Middle frontal gyrus (tissue), 1 donor: ENCODE measurements around the gene IL17RB.

Source experiments
- DNase-seq: peaks from one replicate; pipeline ENCODE4 v3.0.0-alpha.2; 2015; ENCODE audit warnings: low spot score; ENCODE audit errors: extremely low spot score

IL17RB gene

DNA sequence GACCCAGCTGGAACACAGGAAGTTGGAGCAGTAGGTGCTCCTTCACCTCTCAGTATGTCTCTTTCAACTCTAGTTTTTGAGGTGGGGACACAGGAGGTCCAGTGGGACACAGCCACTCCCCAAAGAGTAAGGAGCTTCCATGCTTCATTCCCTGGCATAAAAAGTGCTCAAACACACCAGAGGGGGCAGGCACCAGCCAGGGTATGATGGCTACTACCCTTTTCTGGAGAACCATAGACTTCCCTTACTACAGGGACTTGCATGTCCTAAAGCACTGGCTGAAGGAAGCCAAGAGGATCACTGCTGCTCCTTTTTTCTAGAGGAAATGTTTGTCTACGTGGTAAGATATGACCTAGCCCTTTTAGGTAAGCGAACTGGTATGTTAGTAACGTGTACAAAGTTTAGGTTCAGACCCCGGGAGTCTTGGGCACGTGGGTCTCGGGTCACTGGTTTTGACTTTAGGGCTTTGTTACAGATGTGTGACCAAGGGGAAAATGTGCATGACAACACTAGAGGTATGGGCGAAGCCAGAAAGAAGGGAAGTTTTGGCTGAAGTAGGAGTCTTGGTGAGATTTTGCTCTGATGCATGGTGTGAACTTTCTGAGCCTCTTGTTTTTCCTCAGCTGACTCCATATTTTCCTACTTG lies 11.9 kb downstream of the IL17RB start:
- DNase-seq, result no peak

DNA sequence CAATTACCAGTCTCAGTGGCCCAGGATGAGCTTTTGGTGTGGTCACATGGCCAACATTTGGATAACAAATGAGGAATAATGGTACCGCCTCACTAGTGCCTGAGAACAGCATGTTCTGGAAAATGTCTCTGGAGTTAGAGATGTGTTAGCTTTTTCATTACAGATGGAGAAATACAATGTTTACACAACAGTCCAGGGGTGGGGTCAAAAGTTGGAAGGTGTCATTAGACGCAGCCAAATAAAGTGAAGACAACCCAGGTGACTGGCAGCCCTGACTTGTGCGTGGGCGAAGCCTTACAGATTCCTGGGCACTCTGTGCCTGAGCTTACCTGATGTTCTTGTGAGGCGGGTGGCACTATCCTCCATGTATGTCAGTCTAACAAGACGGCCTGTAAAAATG lies 12.8 kb downstream of the IL17RB start:
- DNase-seq, result no peak

DNA sequence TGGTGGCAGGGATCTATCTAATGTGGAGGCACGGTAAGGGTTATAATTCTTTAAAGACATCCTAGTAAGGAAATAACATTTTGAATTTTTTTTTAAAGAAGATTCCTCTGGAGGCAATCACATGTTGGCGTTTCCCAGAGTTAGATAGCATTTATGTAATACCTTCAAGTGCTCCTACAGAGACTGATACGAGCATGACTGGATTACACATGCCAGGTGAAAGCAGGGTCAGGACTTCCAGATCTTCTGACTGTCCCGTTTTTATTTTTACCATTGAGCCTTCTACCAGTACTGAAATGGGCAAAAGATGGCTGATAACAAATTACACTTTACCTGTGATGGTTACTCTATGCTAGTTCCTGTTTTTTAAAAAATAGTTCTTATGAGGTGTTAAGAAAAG lies 13.8 kb downstream of the IL17RB start:
- DNase-seq, result no peak

DNA sequence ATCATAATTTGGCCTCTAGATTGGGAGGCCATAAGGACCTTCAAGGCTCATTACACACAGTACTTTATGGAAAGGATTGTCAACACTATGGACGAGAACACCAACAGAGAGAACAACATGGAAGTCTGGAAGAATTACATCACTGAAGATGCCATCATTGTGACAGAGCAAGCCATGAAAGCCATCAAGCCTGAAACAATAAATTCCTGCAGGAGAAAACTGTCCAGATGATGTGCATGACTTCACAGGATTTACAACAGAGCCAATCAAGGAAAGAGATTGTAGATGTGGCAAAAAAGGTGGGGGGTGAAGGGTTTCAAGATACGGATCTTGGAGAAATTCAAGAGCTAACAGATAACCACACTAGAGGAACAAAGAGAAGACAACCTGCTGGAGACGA lies 15.9 kb downstream of the IL17RB start:
- DNase-seq, result no peak

DNA sequence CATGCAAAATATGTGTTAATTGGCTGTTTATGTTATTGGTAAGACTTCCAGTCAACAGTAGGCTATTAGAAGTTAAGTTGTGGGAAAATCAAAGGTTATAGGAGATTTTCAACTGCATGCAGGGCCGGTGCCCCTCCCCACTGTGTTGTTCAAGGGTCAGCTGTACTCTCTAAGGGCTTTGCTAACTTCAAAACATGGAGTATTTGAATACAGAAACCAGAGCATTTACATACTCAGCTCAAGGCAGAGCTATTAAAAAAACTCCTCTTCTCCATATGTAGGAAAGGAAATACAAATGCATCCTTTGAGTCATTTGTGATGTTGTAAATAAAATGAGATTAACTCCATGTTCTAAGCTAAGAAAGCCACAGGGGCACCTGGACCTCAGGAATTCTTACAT lies 16.8 kb downstream of the IL17RB start:
- DNase-seq, result no peak

DNA sequence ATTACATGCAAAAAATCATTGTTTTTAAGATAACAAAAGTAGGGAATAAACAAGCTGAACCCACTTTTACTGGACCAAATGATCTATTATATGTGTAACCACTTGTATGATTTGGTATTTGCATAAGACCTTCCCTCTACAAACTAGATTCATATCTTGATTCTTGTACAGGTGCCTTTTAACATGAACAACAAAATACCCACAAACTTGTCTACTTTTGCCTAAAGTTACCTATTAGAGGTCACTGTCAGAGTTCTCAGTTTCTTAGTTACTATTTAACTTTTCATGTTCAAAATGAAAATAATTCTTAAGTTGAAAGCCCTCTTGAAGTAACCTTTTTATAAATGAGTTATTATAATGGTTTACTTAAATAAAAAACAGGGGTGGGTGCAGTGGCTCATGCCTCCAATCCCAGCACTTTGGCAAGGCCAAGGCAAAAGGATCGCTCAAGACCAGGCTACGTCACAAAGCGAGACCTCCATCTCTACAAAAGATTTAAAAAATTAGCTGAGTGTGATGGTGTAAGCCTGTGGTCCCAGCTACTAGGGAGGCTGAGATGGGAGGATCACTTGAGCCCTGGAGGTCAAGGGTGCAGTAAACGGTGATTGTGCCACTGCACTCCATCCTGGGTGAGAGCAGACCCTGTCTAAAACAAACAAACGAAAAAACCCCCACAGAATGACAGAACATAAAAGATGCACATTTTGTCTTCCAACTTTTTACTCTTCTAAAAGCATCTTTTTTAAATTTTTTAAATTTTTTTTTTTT lies 19.5 kb downstream of the IL17RB start:
- DNase-seq, result no peak

DNA sequence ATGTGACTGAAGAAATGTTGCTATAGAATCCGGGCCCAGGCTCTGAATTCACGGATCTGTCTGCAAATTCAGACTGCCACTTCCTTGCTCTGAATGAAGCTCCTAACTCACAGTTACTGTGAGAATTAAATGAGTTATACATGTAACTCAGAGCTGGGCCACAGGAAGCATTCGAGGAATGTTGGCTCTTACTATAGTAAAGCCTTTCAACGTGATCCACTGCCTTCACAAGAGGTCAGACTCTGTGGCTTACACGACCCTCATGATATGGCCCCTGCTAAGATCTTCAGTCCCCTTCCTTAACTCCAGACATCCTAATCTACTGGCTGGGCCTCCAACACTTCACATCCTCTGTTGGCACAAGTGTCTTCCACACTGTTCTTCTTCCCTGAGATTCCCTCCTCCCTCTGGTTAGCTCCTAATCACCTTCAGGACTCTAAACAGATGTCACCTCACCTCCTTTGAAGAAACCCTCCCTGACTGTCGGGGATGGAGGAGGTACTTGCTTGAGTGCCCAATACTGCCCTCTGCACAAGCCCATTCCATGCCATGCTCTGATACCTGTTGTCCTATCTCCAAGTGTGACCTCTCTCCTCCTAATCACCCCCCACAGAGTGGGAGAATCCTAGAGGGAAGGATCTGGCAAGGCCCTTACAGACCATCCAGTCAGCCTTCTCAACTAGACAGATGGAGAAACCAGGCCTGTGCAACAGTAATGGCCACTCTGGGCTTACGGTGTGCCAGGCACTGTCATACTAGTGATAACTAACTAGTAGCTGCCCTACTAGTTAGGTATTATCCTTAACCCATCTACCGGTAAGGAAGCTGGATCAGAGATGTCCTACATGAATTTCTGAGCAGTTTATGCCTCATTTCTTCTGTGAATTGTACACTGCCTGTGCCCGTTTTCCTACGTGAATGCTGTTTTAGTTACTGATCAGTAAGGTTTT lies 34.3 kb downstream of the IL17RB start:
- no peak for DNase-seq

DNA sequence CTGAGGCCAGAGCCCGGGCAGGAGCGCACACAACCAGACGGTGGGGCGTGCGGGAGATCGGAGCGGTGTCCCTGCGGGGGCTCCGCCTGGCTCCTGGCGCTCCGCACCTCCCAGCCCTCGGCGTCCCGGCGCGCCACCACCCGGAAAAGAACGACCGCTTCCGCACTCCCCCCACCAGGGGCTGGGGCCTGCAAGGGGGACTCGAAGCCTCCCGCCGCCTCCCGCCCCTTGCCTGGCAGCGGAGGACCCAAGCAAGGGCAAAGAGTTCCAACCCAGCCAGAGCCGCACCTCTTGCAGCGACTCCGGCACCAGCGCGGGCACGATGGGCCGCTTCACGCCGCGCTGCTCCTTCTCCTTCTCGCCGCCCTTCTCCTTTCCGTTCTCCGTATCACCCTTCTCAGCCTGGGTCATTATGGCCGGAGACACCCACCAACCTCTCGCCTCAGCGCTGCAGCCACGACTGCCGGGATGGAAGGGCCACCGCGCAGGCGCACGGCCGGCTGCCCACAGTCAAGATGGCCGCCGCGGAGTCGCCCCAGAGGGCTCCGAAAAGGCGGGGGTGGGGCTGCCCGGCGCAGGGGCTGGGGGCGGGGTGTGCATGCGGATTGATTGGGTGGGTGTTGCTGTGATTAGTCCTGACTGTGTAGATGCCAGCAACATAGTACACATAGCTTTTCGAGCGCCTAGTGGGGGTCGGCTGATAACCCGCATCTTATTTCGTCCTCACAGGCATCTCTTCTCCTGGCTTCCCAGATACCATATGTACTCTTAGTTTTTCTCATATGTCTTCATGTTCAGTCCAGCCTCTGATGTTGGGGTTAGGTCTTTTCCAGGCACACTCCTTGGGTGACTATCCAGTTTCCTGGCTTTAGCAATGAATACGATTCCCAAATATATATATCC lies 35.6 kb downstream of the IL17RB start, which contains the start of gene ACTR8:
TSS of gene ACTR8 (minus strand) at position 462 of the 903 bp plus-strand sequence. CDS start at position 411, 51 bp downstream.
- DNase-seq, result peak; percentile 62

DNA sequence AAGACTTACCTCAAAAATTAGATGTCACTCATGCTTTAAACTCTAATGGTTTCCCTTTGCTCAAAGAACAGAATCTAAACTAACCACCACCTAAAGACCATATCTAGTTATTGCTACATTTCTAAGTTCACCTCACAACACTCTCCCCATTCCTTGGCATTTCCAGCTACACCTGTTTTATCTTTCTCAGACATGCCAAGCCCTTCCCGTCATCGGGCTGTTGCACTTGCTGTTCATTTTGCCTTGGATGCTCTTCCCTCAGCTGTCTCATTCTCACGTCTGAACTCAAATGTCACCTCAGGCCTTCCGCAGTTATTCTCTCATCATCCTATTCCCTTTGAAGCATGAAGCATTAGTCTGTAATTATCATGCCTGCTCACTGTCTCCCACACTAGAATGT lies 36.6 kb downstream of the IL17RB start:
- no peak for DNase-seq

DNA sequence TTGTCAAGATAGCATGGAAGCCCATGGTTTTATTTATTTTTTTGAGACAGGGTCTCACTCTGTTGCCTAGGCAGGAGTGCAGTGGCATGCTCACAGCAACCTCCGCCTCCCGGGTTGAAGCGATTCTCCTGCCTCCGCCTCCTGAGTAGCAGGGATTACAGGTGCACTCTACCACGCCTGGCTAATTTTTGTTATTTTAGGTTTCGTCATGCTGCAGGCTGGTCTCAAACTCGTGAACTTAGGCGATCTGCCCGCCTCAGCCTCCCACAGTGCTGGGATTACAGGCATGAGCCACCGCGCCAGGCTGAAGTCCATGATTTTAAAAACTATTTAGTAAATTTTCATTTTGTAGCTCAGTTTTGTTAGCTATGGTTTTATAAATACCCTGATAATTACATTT lies 38.3 kb downstream of the IL17RB start:
- DNase-seq, result no peak

DNA sequence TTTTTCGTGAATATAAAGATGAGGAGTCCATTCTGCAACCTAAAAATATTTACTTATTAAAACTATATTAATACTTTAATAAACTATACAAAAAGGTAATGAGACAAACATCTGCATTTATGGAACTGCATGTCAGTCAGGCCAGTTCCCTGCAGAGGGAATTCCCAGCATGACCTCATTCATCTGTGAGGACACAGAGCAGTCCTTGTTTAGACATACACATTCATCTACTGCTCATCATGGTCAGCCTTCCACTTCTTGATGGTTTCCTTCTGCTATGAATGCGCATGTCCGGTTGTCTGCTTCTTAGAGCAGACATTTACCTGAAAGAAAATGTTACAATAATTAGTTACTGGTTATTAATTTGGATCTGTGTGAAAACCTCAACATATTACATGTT lies 38.9 kb downstream of the IL17RB start:
- DNase-seq, result no peak

DNA sequence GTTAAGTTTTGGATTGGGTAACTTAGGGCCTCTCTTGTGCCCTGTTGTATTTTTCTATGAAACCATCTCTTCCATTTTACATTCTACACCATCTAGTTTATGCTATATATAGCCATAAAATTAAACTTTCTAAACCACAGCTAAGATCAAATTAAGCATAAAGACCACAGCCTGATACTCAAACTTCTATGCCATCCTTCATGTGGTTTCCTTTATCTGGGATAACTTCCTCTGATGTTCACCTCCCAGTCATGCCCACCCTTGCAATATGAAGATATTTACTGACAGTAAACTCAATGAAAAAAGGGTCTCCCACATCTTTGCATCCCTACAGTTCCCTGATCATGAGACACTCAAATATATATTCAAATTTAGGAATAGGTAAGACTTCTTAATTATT lies 41.1 kb downstream of the IL17RB start:
- no peak for DNase-seq

DNA sequence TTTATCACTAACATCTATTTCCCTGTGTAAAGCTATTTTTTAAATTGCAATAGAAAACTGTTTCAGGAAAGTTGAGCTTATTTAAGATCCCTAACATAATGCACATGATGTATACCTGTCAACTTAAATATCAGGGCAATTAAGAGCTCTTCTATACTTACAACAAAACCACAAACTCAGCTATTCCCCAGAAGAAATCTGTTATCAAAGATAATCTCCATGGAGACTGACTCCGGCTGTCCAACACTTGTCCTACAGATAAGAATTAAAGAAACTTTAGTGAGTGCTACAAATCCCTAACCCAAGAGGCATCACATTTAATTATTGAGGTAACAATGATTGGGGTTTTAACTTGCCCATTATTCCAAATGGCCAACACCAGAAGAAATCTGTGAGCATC lies 41.9 kb downstream of the IL17RB start:
- DNase-seq, result no peak

DNA sequence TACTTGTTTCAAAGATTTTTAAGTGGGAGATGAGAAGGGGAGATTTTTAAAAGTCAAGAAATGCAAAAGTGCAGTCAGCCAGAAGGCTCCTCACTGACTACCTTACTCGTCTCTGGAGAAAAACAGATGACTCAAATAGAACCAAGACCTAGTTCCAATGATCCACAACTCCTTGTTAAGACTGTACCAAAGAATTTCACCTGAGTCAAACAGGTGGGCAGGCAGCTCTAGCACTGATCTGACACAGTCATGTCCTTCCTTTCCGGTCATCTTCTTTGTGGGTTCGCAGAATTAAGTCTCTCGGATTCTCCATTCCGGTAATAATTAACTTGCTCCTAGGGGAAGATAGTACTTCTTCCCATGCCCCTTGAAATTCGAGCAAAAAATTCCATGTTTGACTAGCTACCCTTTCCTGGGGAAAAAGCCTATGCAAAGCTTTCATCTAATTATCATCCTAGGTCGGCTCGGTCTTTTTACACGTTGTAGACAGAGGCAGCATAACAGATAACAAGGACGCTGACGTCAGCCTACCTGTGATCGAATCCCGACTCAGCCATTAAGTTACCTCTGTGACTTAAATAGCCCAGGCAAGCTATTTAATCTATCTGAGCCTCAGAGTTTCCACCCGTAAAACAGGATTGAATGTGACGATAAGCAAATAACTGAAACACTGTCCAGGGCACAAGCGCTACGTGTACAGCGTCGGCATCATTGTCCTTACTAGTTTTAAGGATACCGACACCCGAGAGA lies 44.5 kb downstream of the IL17RB start:
- no peak for DNase-seq

DNA sequence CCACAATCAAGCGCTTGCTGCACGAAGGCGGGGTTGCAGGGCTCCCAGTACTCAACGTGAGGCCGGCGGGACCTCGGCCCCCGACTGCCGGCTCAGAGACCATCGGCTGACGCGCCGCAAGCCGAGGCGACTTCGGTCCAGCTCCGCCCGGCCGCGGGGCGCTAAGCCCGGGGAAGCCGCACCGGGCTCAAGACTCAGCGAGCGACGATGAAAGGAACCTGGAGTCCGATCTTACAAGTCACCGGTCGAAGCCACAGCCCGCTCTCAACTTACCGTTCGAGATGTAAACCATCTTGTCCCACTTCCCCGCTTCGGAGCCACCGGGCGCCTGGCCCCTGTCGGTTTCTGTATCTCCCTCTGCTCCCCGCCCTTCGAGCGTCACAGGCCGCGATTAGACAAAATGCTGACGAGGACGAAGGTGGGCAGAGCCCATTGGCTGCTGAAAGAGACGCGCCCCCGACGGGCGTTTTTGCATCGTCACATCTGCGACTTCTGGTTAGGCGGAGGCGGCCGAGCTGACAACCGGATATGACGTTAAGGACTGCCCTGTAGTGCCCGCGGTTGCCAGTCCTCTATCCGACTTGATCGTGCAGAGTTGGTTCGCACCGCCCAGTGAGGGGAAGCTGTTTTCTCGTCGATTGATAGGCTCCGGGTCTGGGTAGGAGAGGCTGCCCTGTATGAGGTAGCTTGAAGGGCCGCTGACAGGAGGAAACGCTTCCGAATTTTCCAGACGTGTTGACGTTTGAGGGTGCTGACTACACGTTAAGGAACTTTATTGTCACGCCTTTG lies 45.3 kb downstream of the IL17RB start, which contains the start of gene SELENOK:
TSS of gene SELENOK (minus strand) at position 363 of the 789 bp plus-strand sequence.
- DNase-seq, result peak; percentile 100

DNA sequence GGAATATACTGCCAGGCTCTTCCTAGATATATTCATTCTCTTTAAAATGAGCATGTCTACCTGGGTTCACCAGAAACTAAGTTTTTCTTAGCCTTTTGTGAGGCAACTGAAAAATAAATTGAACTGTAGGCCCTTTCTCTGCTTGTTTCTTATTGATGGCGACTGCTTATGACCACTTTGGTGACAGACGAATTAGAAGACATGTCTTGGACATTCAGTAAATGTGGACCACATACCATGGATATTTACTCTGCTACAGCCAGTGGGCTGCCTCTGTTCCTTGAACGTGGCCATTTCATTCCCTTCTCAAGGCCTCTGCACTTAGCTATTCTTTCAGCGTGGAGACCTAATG lies 45.9 kb downstream of the IL17RB start:
- no peak for DNase-seq

DNA sequence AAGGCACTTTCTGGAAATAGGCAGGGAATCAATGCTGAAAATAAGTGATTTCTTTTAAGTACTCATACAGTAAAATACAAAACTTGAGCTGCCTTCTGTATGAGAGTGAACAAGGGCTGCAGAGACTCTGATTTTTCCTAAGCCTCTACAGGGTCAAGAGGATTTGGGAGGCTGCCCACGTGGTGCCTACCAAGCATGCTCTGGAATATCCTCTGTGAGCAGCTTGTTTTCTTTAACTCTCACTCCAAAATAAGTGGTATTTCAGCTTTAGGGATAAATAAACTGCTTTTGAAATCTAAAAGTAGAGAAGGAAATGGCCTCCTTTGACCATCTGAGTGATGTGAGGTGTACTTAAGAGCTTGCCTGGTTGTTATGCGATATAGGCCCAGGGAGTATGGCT lies 53.4 kb downstream of the IL17RB start:
- no peak for DNase-seq

DNA sequence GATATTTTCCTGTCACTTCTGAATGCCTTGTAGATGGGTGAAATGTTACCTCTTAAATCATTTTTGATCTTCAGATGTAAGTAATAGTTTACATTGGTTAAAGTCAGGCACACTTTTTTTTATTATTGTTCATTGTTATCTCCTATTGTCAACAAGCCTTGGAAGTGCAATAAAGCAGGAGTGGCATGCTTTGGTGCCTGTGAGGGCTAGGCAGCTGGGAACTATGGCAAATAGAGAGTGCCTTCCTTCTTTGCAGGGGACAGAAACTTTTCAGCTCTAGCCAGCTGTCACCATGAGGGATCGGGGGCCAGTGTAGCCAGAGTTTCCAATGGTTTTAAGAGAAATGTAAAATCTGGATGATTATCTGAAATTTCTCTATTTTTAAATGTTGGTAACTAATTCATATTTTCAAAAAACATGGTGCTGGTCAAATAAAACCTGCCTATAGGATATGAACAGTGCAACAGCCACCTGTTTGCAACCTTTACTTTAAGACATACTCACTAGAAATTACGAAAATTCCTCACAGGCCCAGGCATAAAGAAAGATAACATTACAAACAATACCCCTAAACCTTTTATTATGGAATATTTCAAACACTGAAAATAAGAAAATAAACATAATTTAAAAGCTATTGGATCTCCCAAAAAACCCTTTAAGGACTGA lies 54.4 kb downstream of the IL17RB start:
- no peak for DNase-seq

DNA sequence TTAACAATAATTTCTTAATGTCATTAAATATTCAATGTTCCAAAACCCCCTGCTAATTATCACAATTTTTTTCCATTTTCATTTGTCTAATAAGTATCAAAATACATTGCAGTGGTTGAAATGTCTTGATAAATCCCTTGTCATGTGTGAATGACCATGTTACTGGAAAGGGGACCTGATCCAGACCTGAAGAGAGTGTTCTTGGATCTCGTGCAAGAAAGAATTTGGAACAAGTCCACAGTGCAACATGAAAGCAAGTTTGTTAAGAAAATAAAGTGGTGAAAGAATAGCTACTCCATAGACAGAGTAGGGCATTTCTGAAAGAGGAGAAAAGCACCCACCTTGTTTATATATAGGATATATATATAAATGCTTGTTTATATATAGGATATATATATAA lies 55.7 kb downstream of the IL17RB start:
- no peak for DNase-seq
